Adrenal gland (tissue), 5 donors: ENCODE measurements around the gene RND2.

Experiments used
- POLR2A ChIP-seq, 2 donors: fragments of 450-650 bp; IDR thresholded peaks; one replicate each; pipeline ENCODE4 v1.6.1; 2017; ENCODE audit warnings: antibody characterized with exemption in 2 of 2, mild to moderate bottlenecking in 2 of 2, moderate library complexity in 1 of 2
- TF ChIP-seq, protein P1 (sequence below), 6 experiments: fragments of 450-650 bp in 4 of 6; fragments of 200-600 bp in 2 of 6; sonication (generic) in 1 of 6; IDR thresholded peaks; 1 replicate in 5 of 6; 2 replicates in 1 of 6; pipeline versions ENCODE4 v1.5.1 to v1.8.0; 2016 to 2021; ENCODE audit warnings: antibody characterized with exemption in 6 of 6, mild to moderate bottlenecking in 2 of 6, moderate library complexity in 1 of 6
- donor health status: DM: no; HTN: no; CAD: no.

DNA sequence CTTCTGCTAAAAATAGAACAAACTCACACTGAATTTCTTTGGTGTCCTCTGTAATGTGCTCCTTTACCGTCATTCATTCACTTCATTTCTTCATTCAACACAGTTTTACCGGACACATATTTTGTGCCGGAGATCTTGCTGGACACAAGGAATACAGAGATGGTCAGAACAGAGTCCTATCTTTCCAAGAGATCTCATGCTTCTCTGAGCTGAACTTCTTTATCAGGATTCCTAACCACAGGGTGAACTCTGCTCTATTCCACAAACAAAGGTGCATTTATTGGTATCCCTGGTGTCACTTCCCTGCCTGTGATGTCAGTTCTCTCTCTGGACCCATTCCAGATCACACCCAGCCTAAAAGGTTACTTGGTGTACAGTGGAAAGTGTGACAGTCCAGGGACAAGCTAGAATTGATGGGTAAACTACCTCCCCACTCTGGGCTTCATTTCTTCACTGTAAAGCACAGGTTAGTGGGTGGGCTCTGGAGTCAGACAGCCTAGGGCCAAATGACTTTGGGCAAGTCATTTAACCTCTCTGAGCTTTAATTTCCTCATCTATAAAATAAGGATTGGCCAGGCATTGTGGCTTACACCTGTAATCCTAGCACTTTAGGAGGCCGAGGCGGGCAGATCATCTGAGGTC is 14.2 kb upstream of the RND2 start:
- TF ChIP-seq, protein P1, sequence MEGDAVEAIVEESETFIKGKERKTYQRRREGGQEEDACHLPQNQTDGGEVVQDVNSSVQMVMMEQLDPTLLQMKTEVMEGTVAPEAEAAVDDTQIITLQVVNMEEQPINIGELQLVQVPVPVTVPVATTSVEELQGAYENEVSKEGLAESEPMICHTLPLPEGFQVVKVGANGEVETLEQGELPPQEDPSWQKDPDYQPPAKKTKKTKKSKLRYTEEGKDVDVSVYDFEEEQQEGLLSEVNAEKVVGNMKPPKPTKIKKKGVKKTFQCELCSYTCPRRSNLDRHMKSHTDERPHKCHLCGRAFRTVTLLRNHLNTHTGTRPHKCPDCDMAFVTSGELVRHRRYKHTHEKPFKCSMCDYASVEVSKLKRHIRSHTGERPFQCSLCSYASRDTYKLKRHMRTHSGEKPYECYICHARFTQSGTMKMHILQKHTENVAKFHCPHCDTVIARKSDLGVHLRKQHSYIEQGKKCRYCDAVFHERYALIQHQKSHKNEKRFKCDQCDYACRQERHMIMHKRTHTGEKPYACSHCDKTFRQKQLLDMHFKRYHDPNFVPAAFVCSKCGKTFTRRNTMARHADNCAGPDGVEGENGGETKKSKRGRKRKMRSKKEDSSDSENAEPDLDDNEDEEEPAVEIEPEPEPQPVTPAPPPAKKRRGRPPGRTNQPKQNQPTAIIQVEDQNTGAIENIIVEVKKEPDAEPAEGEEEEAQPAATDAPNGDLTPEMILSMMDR (IDR thresholded peaks at IDR 0.05): no peak
- no peak for TF ChIP-seq POLR2A (IDR thresholded peaks at IDR 0.05)
